Aorta (tissue), 5 donors: ENCODE results near the gene CNN3. TPM values are rescaled to one million over a fixed set of nuclear protein-coding genes. Genes with fewer than 3 reads are reported as not detected.
A peak's percentile ranks its signal among the peaks of the same experiment; 100 is the strongest.

ENCODE experiments used
- ATAC-seq: fragments of 200-7000 bp; cut with Tn5 transposase; one replicate; pipeline ENCODE4 v1.9.1; 2022; ENCODE audit warnings: moderate library complexity; ENCODE audit not compliant: low FRiP score
- DNase-seq, 2 donors: peaks; one replicate each; pipeline ENCODE4 v3.0.0-alpha.2; 2020
- H3K27ac ChIP-seq, 2 donors: one replicate each; pipeline ENCODE4 v1.5.1; 2013; ENCODE audit warnings: low read length in 2 of 2, mild to moderate bottlenecking in 2 of 2, moderate library complexity in 2 of 2, control low read depth in 1 of 2, inconsistent platforms in 1 of 2, low read depth in 1 of 2
- H3K27me3 ChIP-seq, 2 donors: one replicate each; pipeline ENCODE4 v1.6.1; 2013; ENCODE audit warnings: control low read depth in 1 of 2, low read length in 1 of 2, mild to moderate bottlenecking in 1 of 2, moderate library complexity in 1 of 2; ENCODE audit not compliant: insufficient read depth in 2 of 2, control insufficient read depth in 1 of 2
- H3K36me3 ChIP-seq, 2 donors: one replicate each; pipeline ENCODE4 v1.6.1; 2013; ENCODE audit warnings: control low read depth in 1 of 2, low read length in 1 of 2, mild to moderate bottlenecking in 1 of 2; ENCODE audit not compliant: insufficient read depth in 2 of 2, control insufficient read depth in 1 of 2
- H3K4me1 ChIP-seq, 2 donors: one replicate each; pipeline ENCODE4 v1.6.1; 2013; ENCODE audit warnings: low read length in 2 of 2, control low read depth in 1 of 2, mild to moderate bottlenecking in 1 of 2, moderate library complexity in 1 of 2; ENCODE audit not compliant: insufficient read depth in 2 of 2, control insufficient read depth in 1 of 2
- H3K4me3 ChIP-seq, 2 donors: one replicate each; pipeline ENCODE4 v1.5.1; 2013; ENCODE audit warnings: low read length in 2 of 2, control low read depth in 1 of 2, mild to moderate bottlenecking in 1 of 2
- H3K9me3 ChIP-seq: one replicate; pipeline ENCODE4 v1.6.1; 2013; ENCODE audit warnings: mild to moderate bottlenecking, low read length; ENCODE audit not compliant: control insufficient read depth
- WGBS, 2 donors: extraction: QIAGEN DNeasy Blood & Tissue Kit; methylation state at CpG; one replicate each; pipeline ENCODE4 v1.1.7; 2013; 5-methylcytosine and 5-hydroxymethylcytosine counted together
- intact Hi-C, 2 donors: fragments of 100-400 bp; cut with DNase I; formaldehyde crosslinking; loops; one replicate each; pipeline versions ENCODE4 v1.14.2 to v1.15.0; 2022
- polyA plus RNA-seq, 2 donors: library from polyadenylated mRNA; stranded (reverse); fragments of 200-250 nt; gene quantifications; one replicate each; pipeline ENCODE4 v1.2.3, GENCODE V29; 2013
- total RNA-seq, 2 donors: library from RNA; stranded (reverse); fragmentation: NEBNext Ultra II Directional; extraction: Animal tissue kit (Norgen Biotek cat#: 25700); gene quantifications; one replicate each; pipeline ENCODE4 v1.2.1, GENCODE V29; 2021
- donor health status: healthy with polysubstance abuse.
- donor health status: Bipolar disorder and iron deficiency.
- donor health status: DM: no; HTN: no; CAD: no.
- donor health status: DM: no; HTN: no; CAD: no.
- donor health status: DM: yes; HTN: yes; CAD: no.

The CNN3 gene
- total and polyA plus RNA-seq, 4 donors: 138 to 463 (median 294) TPM

- Histone ChIP-seq H3K27ac (peak overlapping the region; percentile 78 to 95), H3K4me1 (peaks cover 7 to 8% of the 10 kb centered on the region in 2 donors), H3K9me3 (no peaks in the 10 kb centered on the region), H3K36me3 (no peaks in the 10 kb centered on the region), H3K27me3 (no peaks in the 10 kb centered on the region), H3K4me3 (no peak overlapping the region)
- WGBS, 2 donors: 14 to 18% methylated on average over 4 of the region's 4 CpGs
- no peak for ATAC-seq
- intact Hi-C loops: loop anchor here in 1 of 2 donors (1.0 to 5.0 kb wide), 2 partner anchors 19 to 62 kb away; partner anchors contain the start of gene CNN3
- no peak for DNase-seq
Observed at GRCh38 chr1:94865360-94865759, 61.5 kb downstream of the CNN3 start.

- intact Hi-C loops: loop anchor here (1.0 to 5.0 kb wide), 3 partner anchors 19 to 157 kb away; partner anchors contain the start of gene CNN3 (in 1 of the 2)
Observed at GRCh38 chr1:94864821-94865220, 62.1 kb downstream of the CNN3 start.

GRCh38 chr1:94863919-94864318 is 63.0 kb downstream of the CNN3 start:
- 2 to 6% methylated on average over 4 of the region's 4 CpGs for WGBS, 2 donors
- Histone ChIP-seq H3K27ac (peak overlapping the region; percentile 75 to 97), H3K36me3 (no peaks in the 10 kb centered on the region), H3K4me1 (peaks cover 7 to 8% of the 10 kb centered on the region in 2 donors), H3K9me3 (no peaks in the 10 kb centered on the region), H3K4me3 (no peak overlapping the region), H3K27me3 (no peaks in the 10 kb centered on the region)
- intact Hi-C loops: loop anchor here in 1 of 2 donors (2.0 to 5.0 kb wide), 2 partner anchors 63 to 158 kb away; partner anchors contain the start of gene CNN3
- ATAC-seq: peak; percentile 87
- peak in 1 of 2 donors; percentile 59 for DNase-seq

More at GRCh38 chr1:94864821-94865220, 62.1 kb downstream of the CNN3 start:
- no peaks in the 10 kb centered on the region for H3K36me3 ChIP-seq
- no peaks in the 10 kb centered on the region for H3K9me3 ChIP-seq
- ATAC-seq: no peak
- no peak overlapping the region for H3K4me3 ChIP-seq
- no peaks in the 10 kb centered on the region for H3K27me3 ChIP-seq
- DNase-seq: no peak
- 57 to 64% methylated on average over 9 of the region's 9 CpGs for WGBS, 2 donors
- H3K27ac ChIP-seq: peak overlapping the region; percentile 69 to 97
- peaks cover 7 to 8% of the 10 kb centered on the region in 2 donors for H3K4me1 ChIP-seq

GRCh38 chr1:94863297-94863911 is 63.5 kb downstream of the CNN3 start:
- Histone ChIP-seq H3K9me3 (no peaks in the 10 kb centered on the region), H3K4me3 (no peak overlapping the region), H3K27ac (peak overlapping the region; percentile 98 to 99), H3K27me3 (no peaks in the 10 kb centered on the region), H3K36me3 (no peaks in the 10 kb centered on the region), H3K4me1 (peaks cover 7 to 8% of the 10 kb centered on the region in 2 donors)
- intact Hi-C loops: loop anchor here in 1 of 2 donors (2.0 to 5.0 kb wide), 2 partner anchors 63 to 159 kb away; partner anchors contain the start of gene CNN3
- DNase-seq (no peak), ATAC-seq (peak; percentile 86)
- 0 to 2% methylated on average over 2 of the region's 2 CpGs for WGBS, 2 donors

DNA sequence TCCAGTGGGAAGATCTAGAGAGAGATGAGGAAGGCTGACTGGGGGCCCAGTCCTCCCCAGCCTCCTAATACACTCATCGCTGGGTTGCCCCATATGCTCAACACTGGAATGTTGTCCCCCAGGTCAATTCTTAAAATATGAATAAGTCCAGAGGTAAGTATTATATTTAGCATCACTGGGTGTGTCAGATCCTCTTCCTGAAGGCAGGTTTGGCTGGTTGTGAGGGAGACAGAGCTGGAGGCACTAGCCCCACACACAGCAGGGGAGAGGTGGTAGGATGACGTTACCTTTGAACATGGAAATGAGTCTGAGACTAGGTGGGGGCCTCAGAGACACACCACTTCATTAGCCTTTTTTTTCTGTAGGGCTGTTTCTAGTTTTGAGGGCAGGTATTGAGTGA is 64.2 kb downstream of the CNN3 start:
- Histone ChIP-seq H3K36me3 (no peaks in the 10 kb centered on the region), H3K27ac (peak overlapping the region; percentile 98 to 99), H3K9me3 (no peaks in the 10 kb centered on the region), H3K4me3 (no peak overlapping the region), H3K27me3 (no peaks in the 10 kb centered on the region), H3K4me1 (peaks cover 7 to 8% of the 10 kb centered on the region in 2 donors)
- DNase-seq (no peak), ATAC-seq (no peak)
- intact Hi-C loops: loop anchor here in 1 of 2 donors (2.0 to 5.0 kb wide), 2 partner anchors 64 to 160 kb away; partner anchors contain the start of gene CNN3
- 96 to 98% methylated on average over 2 of the region's 2 CpGs for WGBS, 2 donors

DNA sequence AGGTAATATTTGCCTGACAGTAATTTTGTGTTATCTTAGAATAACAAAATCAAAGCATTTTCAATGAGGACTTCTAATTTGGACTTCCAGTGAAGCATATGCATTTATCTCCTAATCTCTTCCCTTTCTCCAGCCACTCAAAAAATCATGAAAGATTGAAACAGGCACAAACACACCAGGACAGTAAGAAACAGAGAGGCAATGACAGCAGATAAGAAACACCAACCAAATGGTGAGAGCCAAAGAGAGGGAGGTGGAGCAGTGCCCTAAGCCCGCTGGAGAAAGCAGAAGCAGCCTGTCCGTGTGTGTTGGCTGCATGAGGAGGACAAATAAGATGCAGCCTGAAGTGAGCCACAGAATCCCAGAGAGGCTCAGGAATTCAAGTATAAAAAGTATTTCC is 67.7 kb downstream of the CNN3 start:
- H3K36me3 ChIP-seq: no peaks in the 10 kb centered on the region
- no peak overlapping the region for H3K4me3 ChIP-seq
- no peaks in the 10 kb centered on the region for H3K27me3 ChIP-seq
- H3K4me1 ChIP-seq: peaks cover 4 to 5% of the 10 kb centered on the region in 2 donors
- DNase-seq (no peak), ATAC-seq (no peak)
- intact Hi-C loops: loop anchor here in 1 of 2 donors (5.0 kb wide), 1 partner anchor 38 kb away; no protein-coding TSS in a partner anchor
- H3K27ac ChIP-seq: no peak overlapping the region
- no peaks in the 10 kb centered on the region for H3K9me3 ChIP-seq
- 57 to 85% methylated on average over 2 of the region's 2 CpGs for WGBS, 2 donors

DNA sequence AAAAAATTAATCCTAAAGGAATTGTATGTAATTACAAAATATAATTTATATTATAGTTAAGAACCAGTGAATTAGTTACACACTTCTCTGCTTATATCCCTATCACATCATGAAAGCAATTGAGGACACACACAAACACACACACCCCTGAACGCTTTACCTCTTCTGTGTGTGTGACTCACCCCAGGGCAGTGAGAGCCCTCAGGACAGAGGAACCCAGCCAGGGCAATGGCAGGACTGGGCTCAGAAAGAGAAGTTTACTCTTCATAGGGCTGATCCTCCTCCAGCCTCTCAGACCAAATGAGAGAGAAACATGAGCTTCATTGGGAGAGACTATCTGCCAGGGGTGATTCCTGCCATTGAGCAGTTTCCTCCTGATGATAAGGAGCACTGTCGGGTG is 68.6 kb downstream of the CNN3 start:
- H3K36me3 ChIP-seq: no peaks in the 10 kb centered on the region
- intact Hi-C loops: loop anchor here in 1 of 2 donors (5.0 kb wide), 1 partner anchor 39 kb away; no protein-coding TSS in a partner anchor
- 37 to 60% methylated on average over 2 of the region's 2 CpGs for WGBS, 2 donors
- H3K27me3 ChIP-seq: no peaks in the 10 kb centered on the region
- no peak for ATAC-seq
- peaks cover 4 to 5% of the 10 kb centered on the region in 2 donors for H3K4me1 ChIP-seq
- H3K9me3 ChIP-seq: no peaks in the 10 kb centered on the region
- no peak overlapping the region for H3K4me3 ChIP-seq
- no peak for DNase-seq
- H3K27ac ChIP-seq: no peak overlapping the region

DNA sequence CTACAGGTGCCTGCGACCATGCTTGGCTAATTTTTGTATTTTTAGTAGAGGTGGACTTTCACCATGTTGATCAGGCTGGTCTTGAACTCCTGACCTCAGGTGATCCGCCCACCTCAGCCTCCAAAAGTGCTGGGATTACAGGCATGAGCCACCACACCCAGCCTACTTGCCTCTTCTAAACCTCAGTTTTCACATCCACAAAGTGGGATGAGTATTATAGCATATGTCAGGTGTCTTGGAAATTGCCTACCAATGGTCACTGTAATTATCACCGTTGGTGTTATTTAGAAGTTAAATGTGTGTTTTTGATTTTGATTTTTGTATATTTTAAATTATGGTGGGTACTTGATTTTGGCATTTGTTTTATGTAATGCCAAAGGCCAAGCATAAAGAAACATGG is 70.0 kb downstream of the CNN3 start:
- intact Hi-C loops: loop anchor here in 1 of 2 donors (5.0 kb wide), 1 partner anchor 40 kb away; no protein-coding TSS in a partner anchor
- Histone ChIP-seq H3K4me1 (peaks cover 2 to 3% of the 10 kb centered on the region in 2 donors), H3K27ac (no peak overlapping the region), H3K9me3 (no peaks in the 10 kb centered on the region), H3K4me3 (no peak overlapping the region), H3K36me3 (no peaks in the 10 kb centered on the region), H3K27me3 (no peaks in the 10 kb centered on the region)
- DNase-seq: no peak
- WGBS, 2 donors: 95 to 98% methylated on average over 3 of the region's 3 CpGs
- no peak for ATAC-seq
